HCT116 (cell line): ENCODE results near the gene ARR3.

Experiments
- CTCF ChIP-seq, 3 experiments: fragments of 200-600 bp in 1 of 3; sonication (generic) in 1 of 3; IDR thresholded peaks in 2 of 3; conservative IDR thresholded peaks in 1 of 3; 2 replicates each; pipeline ENCODE4 v1.5.1; 2012 to 2017; ENCODE audit warnings: low read depth in 2 of 3, low read length in 2 of 3, antibody characterized with exemption in 1 of 3, borderline replicate concordance in 1 of 3, control low read depth in 1 of 3, mild to moderate bottlenecking in 1 of 3, mixed read lengths in 1 of 3, mixed run types in 1 of 3, moderate library complexity in 1 of 3; ENCODE audit not compliant: insufficient read depth in 1 of 3
- EZH2 ChIP-seq: fragments of 200-600 bp; sonication (generic); IDR thresholded peaks from 2 replicates; pipeline ENCODE4 v1.6.1; 2017; ENCODE audit warnings: antibody characterized with exemption, mixed run types
- JUND ChIP-seq: IDR thresholded peaks from 2 replicates; pipeline ENCODE4 v1.6.1; 2012
- MAX ChIP-seq: IDR thresholded peaks from 2 replicates; pipeline ENCODE4 v1.6.1; 2012
- POLR2A ChIP-seq: IDR thresholded peaks from 2 replicates; pipeline ENCODE4 v1.7.0; 2011; ENCODE audit warnings: borderline replicate concordance; ENCODE audit not compliant: insufficient read depth, insufficient read length; ENCODE audit errors: extremely low read depth
- RAD21 ChIP-seq: IDR thresholded peaks from 2 replicates; pipeline ENCODE4 v1.6.1; 2012; ENCODE audit warnings: low read depth, mild to moderate bottlenecking
- ZFX ChIP-seq: fragments of 450-650 bp; IDR thresholded peaks from 2 replicates; pipeline ENCODE4 v1.6.1; 2017
- ZNF274 ChIP-seq: fragments of 200-500 bp; sonication (Bioruptor generic); IDR thresholded peaks from 2 replicates; pipeline ENCODE4 v1.6.1; 2014; ENCODE audit warnings: mild to moderate bottlenecking, low read depth, low read length, inconsistent platforms

GRCh38 chrX:70231666-70232065 is 36.5 kb upstream of the ARR3 start:
- TF ChIP-seq CTCF (IDR thresholded peaks at IDR 0.05 in 2 of 3, conservative IDR thresholded peaks at IDR 0.05 in 1 of 3; ENCODE audit: borderline replicate concordance in 1 of 3, insufficient read depth in 1 of 3, low read depth in 2 of 3, low read length in 2 of 3) (no peak), JUND (no peak), POLR2A (no peak), ZFX (no peak), ZNF274 (no peak), EZH2 (no peak), MAX (no peak), RAD21 (no peak)
